HG02642 (cell line): ENCODE results near the gene ALG6.
"Not testable (repeated sequence)": the region's sequence is repeated elsewhere in the genome, so short reads cannot be mapped to it uniquely, and the experiment has no call there.

Source experiments
- ATAC-seq: cut with Tn5 transposase; IDR thresholded peaks from one replicate; pipeline ENCODE4 v1.9.1; 2021; ENCODE audit warnings: mild to moderate bottlenecking; ENCODE audit not compliant: unreplicated experiment, poor library complexity

The ALG6 gene

GRCh38 chr1:63407002-63407401, 39.6 kb downstream of the ALG6 start:
- no peak for ATAC-seq

DNA sequence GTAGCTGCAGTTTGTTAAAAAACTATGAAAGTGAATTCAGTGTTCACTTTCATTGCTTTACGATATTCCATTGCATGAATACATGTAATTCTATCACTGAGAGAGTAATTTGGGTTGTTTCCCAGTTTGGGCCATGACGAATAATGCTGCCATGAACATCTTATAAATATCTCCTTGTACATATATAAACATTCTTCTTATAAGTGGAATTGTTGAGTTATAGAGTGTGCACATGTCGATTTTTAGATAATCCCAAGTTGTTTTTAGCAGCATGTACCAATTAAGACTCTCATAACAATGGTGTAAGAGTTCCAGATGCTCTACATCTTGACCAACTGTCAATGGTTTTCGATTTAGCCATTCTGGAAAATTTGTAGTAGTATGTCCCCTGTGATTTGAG, 40.9 kb downstream of the ALG6 start:
- ATAC-seq, result no peak

DNA sequence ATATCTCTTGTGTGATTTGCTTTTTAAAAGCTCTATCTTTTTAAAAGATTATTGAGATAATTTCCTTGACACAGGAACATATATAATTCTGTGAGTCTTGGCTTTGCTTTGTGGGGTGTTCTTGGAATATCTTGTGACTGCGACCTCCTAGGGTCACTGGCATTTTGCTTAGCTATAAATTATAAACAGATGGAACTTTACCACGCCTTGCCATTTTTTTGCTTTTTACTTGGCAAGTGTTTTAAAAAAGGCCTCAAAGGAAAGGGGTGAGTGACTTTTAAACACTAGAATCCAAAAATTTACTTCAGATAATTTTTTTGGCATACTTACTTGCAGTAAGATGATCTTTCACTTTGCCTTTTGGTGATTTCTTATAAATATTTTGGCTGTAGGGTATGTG, 43.6 kb downstream of the ALG6 start:
- no peak for ATAC-seq

- ATAC-seq, result no peak
Observed at GRCh38 chr1:63413394-63413793, 46.0 kb downstream of the ALG6 start.

GRCh38 chr1:63414691-63415365, 47.4 kb downstream of the ALG6 start:
- ATAC-seq, result no peak

DNA sequence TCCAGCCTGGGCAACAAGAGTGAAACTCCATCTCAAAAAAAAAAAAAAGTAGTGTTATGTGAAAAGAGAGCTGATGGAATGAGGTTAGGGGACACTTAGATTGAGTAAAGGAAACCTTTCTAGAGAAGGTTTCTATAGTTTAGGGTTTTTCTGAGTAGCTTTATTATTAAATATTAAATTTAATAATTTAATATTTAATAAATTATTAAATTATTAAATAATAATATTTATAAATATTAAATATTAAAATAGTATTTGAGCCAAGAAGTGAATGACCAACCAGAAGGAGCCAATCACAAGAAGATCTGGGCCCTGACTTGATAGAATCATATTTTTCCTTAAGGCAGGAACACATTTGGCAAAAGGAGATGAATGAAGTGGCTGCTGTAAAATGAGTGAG, 50.7 kb downstream of the ALG6 start:
- no peak for ATAC-seq

GRCh38 chr1:63420746-63421145, 53.3 kb downstream of the ALG6 start:
- ATAC-seq, result not testable (repeated sequence)

- ATAC-seq, result no peak
Observed at GRCh38 chr1:63423649-63424048, 56.2 kb downstream of the ALG6 start.

DNA sequence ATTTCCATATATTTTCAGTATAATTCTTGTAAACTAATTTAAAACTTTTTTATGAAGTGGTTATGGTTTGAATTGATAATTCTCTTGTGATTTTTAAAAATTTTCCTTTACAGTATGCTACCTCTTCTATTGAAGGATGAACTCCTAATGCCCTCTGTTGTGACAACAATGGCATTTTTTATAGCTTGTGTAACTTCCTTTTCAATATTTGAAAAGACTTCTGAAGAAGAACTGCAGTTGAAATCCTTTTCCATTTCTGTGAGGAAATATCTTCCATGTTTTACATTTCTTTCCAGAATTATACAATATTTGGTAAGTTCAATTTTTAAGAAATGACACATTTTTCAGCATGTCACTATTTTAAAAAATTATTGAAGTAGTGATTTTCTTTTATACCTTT, 61.4 kb downstream of the ALG6 start:
- no peak for ATAC-seq

- no peak for ATAC-seq
Observed at GRCh38 chr1:63429281-63429680, 61.9 kb downstream of the ALG6 start.

DNA sequence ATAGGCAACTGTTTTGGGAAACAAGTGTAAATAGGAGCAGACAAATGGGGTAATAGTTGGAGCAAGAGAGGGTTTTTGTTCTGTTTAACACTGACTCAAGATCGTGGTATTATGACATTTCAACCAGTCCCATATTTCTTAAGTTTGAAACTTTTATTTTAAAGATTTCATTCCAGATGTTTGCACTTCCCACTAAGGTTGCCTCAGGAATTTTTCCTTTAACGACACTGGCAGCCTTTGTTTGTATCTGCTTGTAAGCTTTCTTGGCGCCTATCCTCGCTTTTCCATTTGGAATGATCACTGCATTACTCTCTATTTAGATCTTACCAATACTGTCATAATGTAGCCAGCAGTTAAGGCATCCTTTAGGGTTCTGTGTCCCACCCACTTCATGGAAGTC, 67.7 kb downstream of the ALG6 start:
- no peak for ATAC-seq

- no peak for ATAC-seq
Observed at GRCh38 chr1:63442141-63442475, 74.7 kb downstream of the ALG6 start.

GRCh38 chr1:63448731-63449246, 81.4 kb downstream of the ALG6 start:
- no peak for ATAC-seq

DNA sequence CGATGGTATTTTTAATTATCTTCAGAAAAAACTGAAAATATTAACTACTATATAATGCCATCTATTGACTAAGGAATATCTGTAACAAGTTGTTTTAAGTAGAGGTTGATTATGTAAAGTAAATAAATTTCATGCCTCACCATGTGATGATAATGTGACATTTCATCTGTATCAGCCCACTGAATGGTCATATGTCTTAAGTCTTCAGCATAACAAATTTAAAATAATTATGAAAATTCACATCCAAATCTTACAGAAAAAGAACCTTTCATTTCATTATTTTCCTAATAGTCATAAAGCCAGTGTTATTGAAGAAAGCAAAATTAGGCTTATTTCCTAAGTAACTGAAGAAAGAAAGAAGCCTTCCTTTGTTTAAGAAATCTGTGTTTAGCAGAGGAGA, 83.0 kb downstream of the ALG6 start:
- no peak for ATAC-seq

- no peak for ATAC-seq
Observed at GRCh38 chr1:63453232-63453631, 85.8 kb downstream of the ALG6 start.

- no peak for ATAC-seq
Observed at GRCh38 chr1:63454269-63454668, 86.8 kb downstream of the ALG6 start.

DNA sequence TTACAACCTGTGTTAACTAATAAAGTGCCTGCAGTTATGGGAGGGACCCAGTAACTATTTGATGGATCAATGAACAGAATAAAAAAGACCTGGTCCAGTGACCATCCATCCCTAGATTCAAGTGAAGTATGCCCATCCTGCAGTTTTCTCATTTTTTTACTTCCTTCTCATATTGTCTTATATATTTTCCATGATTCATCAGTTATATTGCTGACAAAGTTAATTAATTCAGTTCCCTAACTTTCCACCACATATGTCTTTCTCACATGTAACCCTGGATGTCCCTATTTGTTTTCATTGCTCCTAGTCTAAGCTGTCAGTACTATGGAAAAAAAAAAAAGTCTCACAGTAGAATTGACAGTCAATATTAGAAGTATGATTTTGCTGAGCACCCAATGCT, 91.3 kb downstream of the ALG6 start:
- ATAC-seq, result no peak

GRCh38 chr1:63461661-63462230, 94.3 kb downstream of the ALG6 start:
- no peak for ATAC-seq

- no peak for ATAC-seq
Observed at GRCh38 chr1:63463248-63463647, 95.8 kb downstream of the ALG6 start.

DNA sequence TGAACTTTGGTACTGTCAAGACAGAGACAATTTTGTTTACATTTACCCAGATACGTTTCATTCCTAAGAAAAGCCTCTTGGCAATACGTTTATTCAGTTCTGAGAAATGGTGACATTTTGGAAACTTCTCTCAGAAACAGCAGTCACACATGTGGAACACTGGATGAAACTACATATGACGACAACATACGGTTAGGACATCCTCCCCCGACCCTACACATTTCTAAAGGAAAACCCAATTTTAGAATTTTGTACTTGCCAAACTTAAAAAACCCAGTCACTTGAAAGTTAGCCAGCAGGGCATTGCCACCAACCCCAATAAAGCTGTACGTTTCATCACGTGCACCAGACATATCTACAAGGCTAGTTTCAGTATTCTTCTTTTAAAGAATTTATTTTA, 98.8 kb downstream of the ALG6 start:
- ATAC-seq, result no peak

DNA sequence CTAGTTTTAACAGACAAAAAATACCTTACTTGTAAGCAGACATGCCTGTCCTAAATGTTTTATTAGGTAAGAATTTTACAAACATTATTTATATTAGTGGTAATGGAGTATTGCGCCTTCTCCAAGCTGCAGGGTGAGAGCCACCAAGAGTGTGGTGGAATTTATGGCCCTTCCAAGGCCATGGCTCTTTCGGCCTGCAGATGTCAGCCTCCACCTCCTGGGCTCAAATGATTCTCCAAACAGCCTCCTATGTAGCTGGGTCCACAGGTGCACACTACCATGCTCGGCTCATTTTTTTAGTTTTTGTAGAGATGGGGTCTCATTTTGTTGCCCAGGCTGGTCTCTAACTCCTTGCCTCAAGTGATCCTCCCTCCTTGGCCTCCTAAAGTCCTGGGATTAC, 99.3 kb downstream of the ALG6 start:
- ATAC-seq, result no peak

GRCh38 chr1:63468683-63469082, 101.3 kb downstream of the ALG6 start:
- ATAC-seq, result not testable (repeated sequence)
